HG03175 (cell line): ENCODE data around the gene FGD3.
A peak's percentile ranks its signal among the peaks of the same experiment; 100 is the strongest.

Experiments used
- ATAC-seq: cut with Tn5 transposase; IDR thresholded peaks from one replicate; pipeline ENCODE4 v1.9.1; 2021; ENCODE audit warnings: mild to moderate bottlenecking, moderate library complexity; ENCODE audit not compliant: unreplicated experiment

Gene FGD3

GRCh38 chr9:93051680-93052089, 104.4 kb downstream of the FGD3 start:
- no peak for ATAC-seq

- ATAC-seq: no peak
These were observed 105.6 kb downstream of the FGD3 start for GRCh38 chr9:93052791-93053540.

GRCh38 chr9:93053781-93054331, 106.5 kb downstream of the FGD3 start:
- no peak for ATAC-seq

GRCh38 chr9:93054758-93055704, 107.7 kb downstream of the FGD3 start:
- ATAC-seq: no peak

- ATAC-seq: no peak
These were observed 109.8 kb downstream of the FGD3 start for GRCh38 chr9:93057042-93057702.

- peak; percentile 24 for ATAC-seq
These were observed 110.5 kb downstream of the FGD3 start for GRCh38 chr9:93057703-93058354.

GRCh38 chr9:93058355-93059010, 111.2 kb downstream of the FGD3 start, which contains the start of gene SUSD3:
Gene SUSD3, plus strand, starts transcription at chr9:93058701. Its CDS starts 42 bp downstream, at chr9:93058743.
- ATAC-seq: peak; percentile 47

GRCh38 chr9:93059011-93059714, 111.8 kb downstream of the FGD3 start:
- peak; percentile 15 for ATAC-seq

GRCh38 chr9:93059715-93060578, 112.6 kb downstream of the FGD3 start:
- no peak for ATAC-seq

GRCh38 chr9:93060746-93061259, 113.5 kb downstream of the FGD3 start:
- ATAC-seq: no peak

GRCh38 chr9:93061260-93061751, 114.0 kb downstream of the FGD3 start:
- ATAC-seq: no peak

GRCh38 chr9:93061791-93062763, 114.8 kb downstream of the FGD3 start:
- peak; percentile 32 for ATAC-seq

GRCh38 chr9:93064392-93065134, 117.2 kb downstream of the FGD3 start:
- peak; percentile 91 for ATAC-seq

GRCh38 chr9:93065135-93065720, 117.9 kb downstream of the FGD3 start:
- no peak for ATAC-seq

GRCh38 chr9:93066978-93067603, 119.8 kb downstream of the FGD3 start:
- ATAC-seq: no peak
